Stimulated activated CD4-positive, alpha-beta T cell treated with anti-CD3 and anti-CD28 coated beads, Interleukin-1b, Interleukin-23, amount 100 ng/mL, for 1 hour (primary cell): ENCODE data around the gene EMX2.
A peak's percentile ranks its signal among the peaks of the same experiment; 100 is the strongest.
"Not testable (repeated sequence)": the region's sequence is repeated elsewhere in the genome, so short reads cannot be mapped to it uniquely, and the experiment has no call there.

Experiments used
- DNase-seq, 2 donors: peaks; one replicate each; pipeline ENCODE4 v3.0.0-alpha.2; 2020; ENCODE audit warnings: low read depth in 2 of 2

EMX2 gene

GRCh38 chr10:117542706-117543224 lies at the start of gene EMX2:
Gene EMX2 (plus strand): TSS chr10:117542746. CDS start chr10:117543268, 522 bp downstream.
- DNase-seq, result no peak

- no peak for DNase-seq
Measured at GRCh38 chr10:117496031-117496430, 46.5 kb upstream of the EMX2 start.

DNA sequence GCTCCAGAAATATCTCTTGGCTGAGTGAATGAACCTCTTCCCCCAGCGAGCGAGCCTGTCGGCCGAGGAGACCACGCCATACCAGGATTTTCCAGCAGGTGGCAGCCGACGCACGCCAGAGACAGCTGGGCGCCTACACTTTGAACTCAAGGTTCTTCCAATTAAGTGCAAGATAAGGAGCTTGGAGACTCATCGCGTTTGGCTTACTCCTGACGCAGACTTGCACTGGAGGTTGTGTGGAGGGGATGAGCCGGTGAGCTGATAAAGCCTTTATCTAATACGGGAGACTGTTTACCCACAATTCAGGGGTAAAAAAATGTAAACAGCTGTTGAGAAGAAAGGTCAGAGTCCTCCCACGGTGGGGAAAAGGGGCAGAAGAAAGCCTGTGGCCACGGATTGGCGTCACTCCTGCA lies 45.9 kb upstream of the EMX2 start:
- peak; percentile 21 to 66 for DNase-seq

DNA sequence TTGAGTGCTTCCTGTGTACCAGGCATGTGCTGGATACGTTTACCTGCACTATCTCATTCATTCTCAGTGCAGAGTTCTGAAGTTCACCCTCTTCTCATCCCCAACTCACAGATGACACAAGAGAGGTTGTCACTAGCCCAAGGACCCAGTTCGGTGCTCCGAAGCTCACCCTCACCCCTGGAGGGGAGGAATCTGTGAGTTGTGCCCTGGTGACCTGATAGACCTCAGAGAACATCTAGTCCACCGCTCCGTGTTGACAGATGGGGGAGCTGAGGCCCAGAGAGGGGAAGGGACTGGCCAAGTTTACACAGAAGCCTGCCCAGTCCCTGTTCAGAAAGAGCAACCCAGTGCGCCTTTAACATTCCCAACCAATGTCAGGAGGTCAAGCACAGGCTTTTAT lies 44.8 kb upstream of the EMX2 start:
- DNase-seq, result no peak

GRCh38 chr10:117499248-117500105 lies 43.1 kb upstream of the EMX2 start:
- no peak for DNase-seq

- DNase-seq, result no peak
Measured at GRCh38 chr10:117500456-117500855, 42.1 kb upstream of the EMX2 start.

DNA sequence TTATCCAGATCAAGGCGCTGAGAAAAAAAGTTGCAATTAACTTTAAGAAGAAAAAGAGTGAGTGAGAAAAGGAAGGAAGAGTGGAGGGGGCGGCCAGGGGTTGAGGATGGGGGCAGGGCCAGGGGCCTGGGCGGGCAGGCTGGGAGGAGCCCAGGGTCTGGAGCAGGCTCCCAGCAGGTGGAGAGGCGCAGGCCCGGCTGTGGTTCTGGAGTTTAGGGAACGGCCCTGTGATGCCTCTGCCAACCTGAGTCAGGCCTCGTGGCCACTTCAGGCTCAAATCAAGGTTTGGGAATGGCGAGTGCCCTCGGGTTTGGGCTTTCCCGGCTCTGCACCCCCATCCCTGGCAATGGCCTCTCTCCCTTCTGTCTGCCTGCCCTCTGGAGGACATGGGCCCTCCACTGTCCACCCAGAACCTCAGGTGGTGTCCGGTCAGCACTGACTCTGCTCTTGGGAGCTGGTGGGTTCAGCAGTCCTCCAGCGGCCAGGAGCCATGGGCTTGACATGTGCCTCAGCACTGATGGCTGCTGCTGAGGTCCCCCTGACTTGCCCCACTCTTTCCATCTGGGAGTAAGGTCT lies 41.0 kb upstream of the EMX2 start:
- no peak for DNase-seq

DNA sequence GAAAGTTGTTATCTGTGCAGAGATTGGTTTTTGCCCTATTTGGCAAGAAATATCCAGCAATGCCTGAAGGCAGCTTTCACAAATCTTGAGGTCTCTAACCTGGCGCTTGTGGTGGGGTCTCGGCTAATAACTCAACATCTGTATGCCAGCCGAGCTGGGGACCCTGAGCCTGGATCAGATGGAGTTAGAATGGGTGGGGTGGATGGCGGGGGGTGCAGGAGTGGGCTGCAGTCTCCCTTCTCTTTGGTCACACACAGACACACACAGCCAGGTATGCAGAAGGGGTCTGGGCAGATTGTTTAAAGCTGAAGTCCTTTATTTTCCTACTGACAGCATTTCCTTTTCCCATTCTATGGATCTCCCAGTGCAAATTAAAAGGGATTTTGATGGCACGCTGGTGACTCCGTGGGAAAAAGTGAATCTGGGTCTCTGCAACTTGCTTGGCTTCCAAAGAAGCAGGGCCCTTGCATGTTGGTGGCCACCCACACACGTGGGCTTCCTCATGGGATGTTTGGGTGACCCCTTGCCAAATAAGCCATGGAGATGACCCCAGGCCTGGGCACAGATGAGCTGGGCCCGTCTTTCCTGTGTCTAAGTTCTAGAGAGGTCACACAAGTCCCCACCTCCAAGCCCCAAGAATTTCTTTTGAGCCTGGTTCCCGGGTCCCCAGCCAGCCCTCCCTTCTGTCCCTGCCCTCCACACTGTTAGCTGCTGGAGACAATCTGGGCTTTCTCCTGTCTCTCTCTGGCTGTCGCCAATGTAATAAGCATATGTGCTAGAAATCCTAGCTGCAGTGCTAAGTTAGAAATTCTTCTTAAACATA lies 39.9 kb upstream of the EMX2 start:
- DNase-seq, result no peak

GRCh38 chr10:117503244-117504205 lies 39.0 kb upstream of the EMX2 start:
- DNase-seq, result no peak

DNA sequence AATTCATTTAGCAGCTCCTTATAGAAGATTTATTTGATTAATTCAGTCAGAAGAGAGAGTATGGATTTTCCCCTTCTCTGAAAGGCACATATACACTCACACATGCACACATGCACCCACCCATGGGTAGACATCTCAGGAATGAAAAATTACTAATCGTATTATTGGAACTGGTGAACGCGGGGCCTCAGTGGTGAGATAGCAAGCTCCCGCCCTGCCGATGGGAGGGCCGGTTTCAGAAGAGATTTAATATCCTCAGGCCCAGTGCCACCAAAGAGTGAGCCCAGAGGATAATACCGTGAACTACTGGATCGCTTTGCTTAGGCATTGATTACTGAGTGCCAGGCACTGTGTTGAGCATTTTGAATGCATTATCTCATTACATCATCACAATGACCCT lies 38.0 kb upstream of the EMX2 start:
- DNase-seq, result no peak

GRCh38 chr10:117507081-117507480 lies 35.5 kb upstream of the EMX2 start:
- not testable (repeated sequence) for DNase-seq

DNA sequence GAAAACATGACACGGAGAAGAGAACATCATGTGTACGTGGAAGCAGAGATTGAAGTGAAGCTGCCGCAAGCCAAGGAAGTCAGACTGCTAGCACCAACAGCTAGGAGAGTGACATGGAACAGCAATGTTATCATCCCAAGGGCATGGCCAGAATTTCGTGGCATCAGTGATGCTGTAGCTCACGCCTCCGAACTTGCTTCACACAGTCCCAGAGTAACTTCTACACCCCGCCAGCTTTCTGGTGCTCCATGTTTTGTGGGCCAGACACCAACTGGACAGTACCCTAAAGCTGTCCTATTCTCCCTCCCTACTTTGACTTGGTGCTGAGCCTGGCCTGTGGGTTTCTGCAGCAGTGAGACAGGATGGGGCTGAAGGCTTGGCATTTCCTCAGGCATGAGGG lies 33.0 kb upstream of the EMX2 start:
- no peak for DNase-seq

- no peak for DNase-seq
Measured at GRCh38 chr10:117511601-117512390, 30.8 kb upstream of the EMX2 start.

GRCh38 chr10:117514971-117515370 lies 27.6 kb upstream of the EMX2 start:
- DNase-seq, result no peak

DNA sequence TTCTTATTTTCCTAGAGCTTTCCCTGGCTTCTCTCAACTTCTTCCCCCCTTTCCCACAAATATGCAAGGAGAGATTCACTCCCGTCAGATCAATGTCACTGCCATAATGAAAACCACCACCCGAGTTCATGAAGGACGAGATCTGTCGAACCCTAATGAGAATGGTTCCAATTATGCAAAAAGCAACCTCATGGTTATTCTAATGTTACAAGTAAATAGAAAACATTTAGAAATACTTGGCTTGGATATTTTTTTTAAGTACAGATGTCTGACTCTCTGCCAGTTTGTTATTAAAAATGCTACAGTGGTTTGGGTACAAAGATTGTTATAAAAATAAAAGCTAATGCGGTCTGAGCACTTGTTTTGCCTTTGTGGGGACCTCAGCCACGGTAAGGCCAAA lies 25.9 kb upstream of the EMX2 start:
- DNase-seq, result no peak

DNA sequence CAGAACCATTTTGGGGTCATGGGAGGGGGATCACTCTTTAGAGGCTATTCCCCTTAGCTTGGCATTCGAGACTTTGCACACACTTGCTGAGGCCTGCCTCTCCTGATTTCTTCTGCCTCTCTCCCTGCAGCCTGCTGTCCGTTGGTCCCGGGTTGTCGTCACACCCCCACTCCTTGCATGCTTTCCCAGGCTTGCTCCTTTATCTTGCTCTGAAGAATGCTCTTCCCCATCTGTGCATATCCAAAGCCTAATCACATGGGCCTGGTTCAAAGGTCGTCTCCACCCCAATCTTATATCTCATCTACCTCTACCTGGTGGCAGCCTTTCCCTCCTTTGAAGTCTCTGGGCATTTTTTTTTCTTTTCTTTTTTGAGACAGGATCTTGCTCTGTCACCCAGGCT lies 24.3 kb upstream of the EMX2 start:
- DNase-seq, result no peak

DNA sequence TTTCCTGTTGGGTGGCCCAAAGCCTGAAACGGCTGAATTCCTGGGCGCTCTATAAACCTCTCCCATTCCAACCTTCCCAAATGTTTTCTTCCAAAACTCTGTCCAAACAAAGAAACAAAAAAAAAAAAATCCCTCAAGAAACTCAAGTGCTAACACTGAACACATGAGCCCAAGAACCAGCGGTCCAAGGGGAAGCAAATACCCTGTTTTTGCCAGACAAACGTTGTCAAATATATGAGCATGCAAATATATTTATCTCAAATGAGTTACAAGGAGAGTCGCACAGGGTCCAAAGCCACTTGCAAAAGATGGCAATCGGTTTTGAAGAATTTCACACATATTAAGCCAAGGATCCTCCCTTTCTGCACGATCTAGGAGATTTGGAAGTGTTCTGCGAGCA lies 23.3 kb upstream of the EMX2 start:
- no peak for DNase-seq

GRCh38 chr10:117519879-117520278 lies 22.7 kb upstream of the EMX2 start:
- DNase-seq, result no peak

DNA sequence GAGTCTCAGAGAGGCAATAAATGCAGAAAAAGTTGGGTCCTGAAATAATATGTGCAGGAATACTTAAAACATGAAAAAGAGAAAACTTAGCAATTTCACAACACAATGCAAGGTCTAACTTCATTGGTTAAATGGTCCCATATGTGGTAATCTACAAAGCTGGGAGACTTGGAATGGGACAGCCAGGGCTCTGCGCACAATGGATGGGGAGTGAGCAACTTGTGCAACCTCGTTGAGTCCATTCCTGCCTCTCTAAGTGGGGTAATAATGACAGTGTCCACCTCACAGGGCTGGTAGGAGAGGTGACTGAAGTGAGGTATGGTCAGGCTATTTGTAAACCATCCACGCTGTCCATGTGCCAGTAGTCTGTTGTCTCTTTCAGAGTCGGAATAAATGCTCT lies 11.8 kb upstream of the EMX2 start:
- DNase-seq, result no peak

DNA sequence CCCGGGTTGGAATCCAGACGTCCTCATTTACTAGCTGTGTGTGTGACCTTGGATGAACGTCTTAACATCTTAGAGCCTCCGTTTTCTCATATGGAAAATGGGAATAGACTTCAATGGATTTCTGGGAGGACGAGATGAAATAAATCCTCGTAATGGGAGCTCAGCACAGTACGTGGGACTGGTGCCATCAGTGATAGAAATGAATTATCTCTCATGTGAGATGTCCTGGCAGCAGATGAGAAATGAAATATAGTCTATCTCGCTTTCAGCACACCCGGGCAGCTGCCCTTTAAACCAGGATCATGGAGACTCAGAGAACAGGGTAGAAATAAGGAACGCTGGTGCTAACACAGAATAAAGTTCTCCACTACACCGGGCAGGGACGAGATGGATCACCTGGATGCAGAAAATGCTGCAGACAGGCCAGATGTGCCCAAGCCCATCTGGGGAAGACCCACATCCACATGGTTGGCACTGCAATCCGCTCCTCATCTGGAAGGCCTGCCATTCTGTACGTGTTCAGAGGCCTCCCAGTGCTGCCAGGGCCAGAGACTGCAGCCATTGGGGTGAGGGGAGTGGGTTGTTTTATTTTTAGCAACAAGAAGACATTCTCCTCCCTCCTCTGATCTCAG lies 11.1 kb upstream of the EMX2 start:
- DNase-seq, result no peak
